Activated CD8-positive, alpha-beta memory T cell treated with anti-CD3 and anti-CD28 coated beads for 1 hour (primary cell): ENCODE results near the gene C2.
"Not testable (repeated sequence)": the region's sequence is repeated elsewhere in the genome, so short reads cannot be mapped to it uniquely, and the experiment has no call there.

Source experiments
- DNase-seq, 2 donors: peaks; one replicate each; pipeline ENCODE4 v3.0.0-alpha.2; 2020; ENCODE audit warnings: low read depth in 1 of 2; ENCODE audit errors: extremely low read depth in 1 of 2

The C2 gene

DNA sequence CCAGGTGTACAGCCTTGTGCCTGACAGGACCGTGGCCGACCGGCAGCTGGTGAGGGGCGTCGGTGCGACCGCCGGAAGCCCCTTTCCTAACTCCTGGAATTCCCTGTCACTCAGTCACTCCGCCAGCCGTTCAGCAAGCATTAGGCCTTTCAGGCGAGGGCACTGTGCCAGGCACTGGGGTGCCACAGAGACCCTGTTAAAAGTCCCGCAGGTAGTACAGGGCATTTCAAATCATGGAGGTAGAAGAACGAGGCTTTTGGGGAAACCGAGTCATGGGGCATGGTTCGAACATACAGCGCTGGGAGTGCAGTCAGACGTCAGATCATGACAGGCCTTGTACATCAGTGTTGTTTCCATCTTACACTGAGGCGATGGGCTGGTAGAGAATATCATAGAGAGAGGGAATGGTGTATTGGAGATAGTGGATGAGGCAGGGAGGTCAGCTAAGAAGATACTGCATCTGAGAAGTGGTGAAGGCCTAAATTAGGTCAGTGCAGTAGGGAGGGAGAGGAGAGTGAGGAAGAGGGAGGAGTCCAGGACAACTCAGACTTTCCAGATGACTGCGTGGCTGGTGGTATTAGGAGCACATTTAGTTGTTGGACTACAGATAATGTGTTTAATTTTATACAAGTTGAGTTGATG, 45.3 kb downstream of the C2 start:
- no peak for DNase-seq

DNA sequence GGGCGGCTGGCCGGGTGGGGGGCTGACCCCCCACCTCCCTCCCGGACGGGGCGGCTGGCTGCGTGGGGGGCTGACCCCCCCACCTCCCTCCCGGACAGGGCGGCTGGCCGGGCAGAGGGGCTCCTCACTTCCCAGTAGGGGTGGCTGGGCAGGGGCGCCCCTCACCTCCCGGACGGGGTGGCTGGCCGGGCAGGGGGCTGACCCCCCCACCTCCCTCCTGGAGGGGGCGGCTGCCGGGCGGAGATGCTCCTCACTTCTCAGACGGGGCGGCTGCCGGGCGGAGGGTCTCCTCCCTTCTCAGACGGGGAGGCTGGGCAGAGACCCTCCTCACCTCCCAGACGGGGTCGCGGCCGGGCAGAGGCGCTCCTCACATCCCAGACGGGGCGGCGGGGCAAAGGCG, 48.5 kb downstream of the C2 start:
- not testable (repeated sequence) for DNase-seq

DNA sequence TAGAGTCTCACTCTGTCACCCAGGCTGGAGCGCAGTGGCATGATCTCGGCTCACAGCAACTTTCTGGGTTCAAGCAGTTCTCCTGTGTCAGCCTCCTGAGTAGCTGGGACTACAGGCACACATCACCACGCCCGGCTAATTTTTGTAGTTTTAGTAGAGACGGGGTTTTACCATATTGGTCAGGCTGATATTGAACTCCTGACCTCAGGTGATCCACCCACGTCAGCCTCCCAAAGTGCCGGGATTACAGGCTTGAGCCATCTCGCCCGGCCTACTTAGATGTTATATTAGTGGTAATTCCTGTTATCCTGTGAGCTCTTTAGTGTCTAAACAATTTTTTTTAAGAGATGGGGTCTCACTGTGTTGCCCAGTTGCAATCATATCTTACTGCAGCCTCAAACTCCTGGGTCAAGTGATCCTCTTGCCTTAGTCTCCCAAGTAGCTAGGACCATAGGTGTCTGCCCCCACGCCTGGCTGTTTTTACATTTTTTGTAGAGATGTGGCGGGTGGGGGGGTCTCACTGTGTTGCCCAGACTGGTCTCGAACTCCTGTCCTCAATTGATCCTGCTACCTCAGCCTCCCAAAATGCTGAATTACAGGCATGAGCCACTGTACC, 50.4 kb downstream of the C2 start:
- DNase-seq = no peak

DNA sequence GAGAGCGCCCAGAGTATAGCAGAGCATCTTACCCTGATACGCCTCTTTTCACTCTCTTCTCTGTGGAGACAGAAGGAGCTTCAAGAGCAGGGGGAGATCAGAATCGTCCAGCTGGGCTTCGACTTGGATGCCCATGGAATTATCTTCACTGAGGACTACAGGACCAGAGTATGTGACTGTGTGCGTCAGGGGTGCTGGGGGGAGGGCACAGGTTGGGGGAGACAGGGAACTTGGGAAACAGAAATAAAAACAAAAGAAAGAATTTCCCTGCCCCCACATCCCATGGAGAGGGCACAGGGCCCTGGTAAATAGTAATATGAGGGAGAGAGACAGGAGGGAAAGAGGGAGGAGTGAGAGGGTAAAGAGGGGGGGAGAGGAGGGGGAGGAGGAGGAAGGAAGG, 51.3 kb downstream of the C2 start:
- DNase-seq = no peak

DNA sequence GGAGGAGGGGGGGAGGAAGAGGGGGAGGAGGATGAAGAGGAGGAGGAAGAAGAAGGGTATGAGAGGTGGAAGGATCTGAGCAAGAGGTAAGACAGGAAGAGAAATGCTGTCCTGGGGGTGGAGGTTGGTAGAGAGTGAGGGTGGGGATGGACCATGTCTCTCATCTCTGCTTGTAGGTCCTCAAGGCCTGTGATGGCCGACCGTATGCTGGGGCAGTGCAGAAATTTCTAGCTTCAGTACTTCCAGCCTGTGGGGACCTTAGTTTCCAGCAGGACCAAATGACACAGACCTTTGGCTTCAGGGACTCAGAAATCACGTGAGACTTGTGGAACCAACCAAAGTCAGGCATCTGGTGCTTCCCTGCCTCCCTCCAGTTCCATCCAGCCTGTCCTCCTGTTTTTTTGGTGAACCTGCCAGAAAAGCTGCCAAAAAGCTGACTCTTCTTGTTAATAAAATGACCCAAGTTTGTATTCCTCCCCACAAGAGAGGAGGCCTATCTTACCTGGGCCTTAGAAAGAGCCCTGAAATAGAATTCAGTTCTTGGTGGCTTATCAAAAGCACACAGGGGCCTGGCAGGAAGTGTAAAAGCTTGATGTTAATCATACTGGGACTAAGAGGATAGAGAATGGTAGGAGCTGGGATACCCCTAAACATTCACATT, 51.9 kb downstream of the C2 start:
- DNase-seq = no peak

DNA sequence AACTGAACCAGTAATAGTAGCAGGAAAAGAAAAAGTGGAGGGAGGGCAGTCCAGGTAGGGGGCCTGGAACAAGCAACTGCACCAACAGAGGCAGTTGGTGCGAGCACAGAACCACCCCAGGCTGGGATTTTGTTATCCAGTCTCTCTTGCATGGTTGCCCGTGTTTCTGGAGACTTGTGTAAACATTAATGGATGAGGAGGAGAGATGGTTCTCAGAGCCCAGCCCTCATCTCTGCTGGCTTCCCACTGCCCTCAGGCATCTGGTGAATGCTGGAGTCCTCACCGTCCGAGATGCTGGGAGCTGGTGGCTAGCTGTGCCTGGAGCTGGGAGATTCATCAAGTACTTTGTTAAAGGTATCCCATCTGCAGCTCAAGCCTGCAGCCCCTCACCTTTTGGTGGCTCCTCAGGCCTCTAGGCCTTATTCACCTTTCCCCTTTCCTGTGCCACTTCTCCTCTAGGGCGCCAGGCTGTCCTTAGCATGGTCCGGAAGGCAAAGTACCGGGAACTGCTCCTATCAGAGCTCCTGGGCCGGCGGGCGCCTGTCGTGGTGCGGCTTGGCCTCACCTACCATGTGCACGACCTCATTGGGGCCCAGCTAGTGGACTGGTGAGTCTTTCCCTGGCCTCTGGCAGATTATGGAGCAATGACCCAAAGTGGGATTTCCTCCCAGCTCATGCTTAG, 52.8 kb downstream of the C2 start:
- not testable (repeated sequence) for DNase-seq

DNA sequence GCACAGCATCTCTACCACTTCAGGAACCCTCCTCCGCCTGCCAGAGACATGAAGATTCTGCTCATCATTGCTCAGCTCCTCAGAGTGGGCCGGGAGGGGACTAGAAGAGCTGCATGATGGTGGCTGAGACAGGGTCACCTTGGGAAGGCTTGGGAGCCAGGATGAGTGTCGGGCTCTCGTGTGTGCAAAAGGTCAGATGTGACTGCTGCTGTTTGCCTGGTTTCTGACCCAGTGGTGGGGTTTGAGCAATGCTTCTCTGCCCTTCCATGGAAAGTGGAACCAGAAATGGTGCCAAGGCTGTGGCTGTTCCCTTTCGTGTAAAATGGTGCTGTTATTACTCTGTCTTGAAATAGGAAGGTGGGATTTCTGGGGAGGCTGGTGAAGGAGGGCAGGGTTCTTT, 53.5 kb downstream of the C2 start:
- not testable (repeated sequence) for DNase-seq

DNA sequence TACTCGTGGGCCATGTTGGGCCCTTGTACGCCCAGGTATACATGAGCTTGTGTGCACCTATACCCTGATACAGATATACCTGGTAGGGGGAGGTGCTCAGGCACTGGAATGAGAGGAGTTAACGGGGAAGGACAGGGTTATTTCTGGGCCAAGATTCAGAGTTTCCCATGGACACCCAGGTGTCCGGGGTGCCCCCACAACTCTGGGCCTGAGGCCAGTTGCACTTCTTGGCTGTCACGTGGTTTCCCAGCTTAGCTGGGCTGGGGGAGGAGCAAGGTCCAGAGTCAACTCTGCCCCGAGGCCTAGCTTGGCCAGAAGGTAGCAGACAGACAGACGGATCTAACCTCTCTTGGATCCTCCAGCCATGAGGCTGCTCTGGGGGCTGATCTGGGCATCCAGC, 54.2 kb downstream of the C2 start, which contains the start of gene C4A:
Gene C4A, plus strand, starts transcription at position 314 of the 400 bp plus-strand sequence. Its CDS starts 51 bp downstream, at position 365.
- DNase-seq = not testable (repeated sequence)

DNA sequence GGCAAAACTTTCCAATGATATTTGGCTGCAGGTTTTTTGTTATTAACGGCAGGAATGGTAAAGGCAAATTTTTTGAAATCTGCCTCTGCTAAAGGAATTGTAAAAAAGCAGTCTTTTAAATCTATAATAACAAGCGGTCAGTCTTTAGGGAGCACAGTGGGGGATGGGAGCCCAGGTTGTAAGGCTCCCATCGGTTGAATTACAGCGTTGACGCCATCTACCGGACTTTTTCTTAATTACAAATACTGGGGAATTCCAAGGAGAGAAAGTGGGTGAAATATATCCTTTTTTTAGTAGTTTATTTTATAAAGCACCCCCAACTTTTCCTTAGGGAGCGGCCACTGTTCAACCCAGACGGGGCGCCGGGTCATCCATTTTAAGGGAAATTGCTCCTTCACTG, 61.8 kb downstream of the C2 start:
- not testable (repeated sequence) for DNase-seq

DNA sequence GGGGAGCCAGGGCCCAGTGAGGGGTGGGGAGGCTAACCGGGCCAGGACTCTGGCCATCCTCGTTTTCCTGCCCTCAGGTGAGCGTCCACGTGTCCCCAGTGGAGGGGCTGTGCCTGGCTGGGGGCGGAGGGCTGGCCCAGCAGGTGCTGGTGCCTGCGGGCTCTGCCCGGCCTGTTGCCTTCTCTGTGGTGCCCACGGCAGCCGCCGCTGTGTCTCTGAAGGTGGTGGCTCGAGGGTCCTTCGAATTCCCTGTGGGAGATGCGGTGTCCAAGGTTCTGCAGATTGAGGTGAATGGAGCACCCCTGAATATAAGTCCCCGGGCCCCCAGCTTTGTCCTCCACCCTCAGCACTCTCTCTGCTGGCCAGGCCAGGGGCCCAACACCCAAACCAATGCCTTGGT, 66.9 kb downstream of the C2 start:
- DNase-seq = not testable (repeated sequence)
